ENCODE results near the gene CCDC149.

- TF ChIP-seq CTCF (IDR thresholded peaks at IDR 0.05) (no peak), POLR2A (IDR thresholded peaks at IDR 0.05) (no peak)
Observed at GRCh38 chr4:24935856-24936255, 23.0 kb upstream of the CCDC149 start.

Data from heart left ventricle (tissue), 13 donors.